Progenitor cell of endocrine pancreas (in vitro differentiated cells): Measurements from ENCODE around the gene S100A8. TPM values are rescaled to one million over a fixed set of nuclear protein-coding genes. Genes with fewer than 3 reads are reported as not detected.

Experiments
- DNase-seq: peaks from one replicate; pipeline ENCODE4 v3.0.0; 2021; ENCODE audit warnings: low spot score; ENCODE audit not compliant: unreplicated experiment
- H3K27ac Mint-ChIP-seq: 2 replicates; pipeline ENCODE4 v1.8.0; 2021; ENCODE audit warnings: mild to moderate bottlenecking, moderate library complexity, mixed read lengths
- H3K27me3 Mint-ChIP-seq: 2 replicates; pipeline ENCODE4 v1.8.0; 2021; ENCODE audit warnings: mixed read lengths
- H3K36me3 Mint-ChIP-seq: 2 replicates; pipeline ENCODE4 v1.8.0; 2022; ENCODE audit warnings: mixed read lengths; ENCODE audit not compliant: insufficient read depth
- H3K4me1 Mint-ChIP-seq: 2 replicates; pipeline ENCODE4 v1.8.0; 2021; ENCODE audit warnings: low read depth, mixed read lengths
- H3K4me3 Mint-ChIP-seq: 2 replicates; pipeline ENCODE4 v1.8.0; 2021; ENCODE audit warnings: low read depth, mild to moderate bottlenecking, moderate library complexity, mixed read lengths
- H3K9me3 Mint-ChIP-seq: 2 replicates; pipeline ENCODE4 v1.8.0; 2021; ENCODE audit warnings: low read depth, mixed read lengths
- CTCF ChIP-seq: fragments of 200-600 bp; sonication (generic); IDR thresholded peaks from one replicate; pipeline ENCODE4 v1.5.0; 2021; ENCODE audit warnings: antibody characterized with exemption, mild to moderate bottlenecking; ENCODE audit not compliant: unreplicated experiment
- total RNA-seq: library from RNA; stranded (reverse); gene quantifications from 2 replicates; pipeline ENCODE4 v1.2.1, GENCODE V29; 2021

S100A8 gene
- total RNA-seq, 1 donor from 2014 or later = not detected

DNA sequence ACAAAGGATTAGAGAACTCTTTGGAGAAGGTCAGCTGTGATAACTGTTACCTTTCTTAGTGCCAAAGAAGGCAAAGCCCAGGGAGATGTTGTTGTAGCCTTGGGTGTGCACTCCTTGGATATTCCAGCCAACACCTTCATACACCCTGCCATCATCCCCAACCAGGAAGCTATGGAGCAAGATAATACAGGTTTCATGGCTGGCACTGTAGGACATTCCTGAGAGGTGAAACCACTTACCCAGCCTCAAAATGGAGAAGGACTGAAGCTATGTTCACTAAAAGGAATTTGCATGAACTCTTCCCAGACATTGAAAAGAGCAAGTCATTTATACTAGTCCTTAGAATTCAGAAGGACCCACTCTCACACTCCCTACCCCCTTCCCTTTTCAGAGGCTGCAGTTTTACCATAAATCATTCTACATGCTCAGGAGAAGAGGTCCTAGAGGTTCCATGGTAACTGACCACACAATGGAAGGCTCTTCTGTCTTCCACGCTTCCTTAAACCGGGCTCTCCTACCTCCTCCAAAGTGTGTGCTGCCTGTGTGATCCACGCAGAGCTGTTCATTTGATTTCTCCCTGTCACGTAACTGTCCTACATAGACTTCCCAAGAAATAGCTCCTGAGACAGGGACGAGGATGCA lies 47.7 kb downstream of the S100A8 start:
- peaks cover 4% of the 10 kb centered on the region for H3K27me3 Mint-ChIP-seq
- no peaks in the 10 kb centered on the region for H3K36me3 Mint-ChIP-seq
- H3K9me3 Mint-ChIP-seq = no peaks in the 10 kb centered on the region
- no peak overlapping the region for H3K4me3 Mint-ChIP-seq
- no peak for TF ChIP-seq CTCF
- H3K27ac Mint-ChIP-seq = peak overlapping the region; percentile 9
- DNase-seq = no peak
- peaks cover 14% of the 10 kb centered on the region for H3K4me1 Mint-ChIP-seq

DNA sequence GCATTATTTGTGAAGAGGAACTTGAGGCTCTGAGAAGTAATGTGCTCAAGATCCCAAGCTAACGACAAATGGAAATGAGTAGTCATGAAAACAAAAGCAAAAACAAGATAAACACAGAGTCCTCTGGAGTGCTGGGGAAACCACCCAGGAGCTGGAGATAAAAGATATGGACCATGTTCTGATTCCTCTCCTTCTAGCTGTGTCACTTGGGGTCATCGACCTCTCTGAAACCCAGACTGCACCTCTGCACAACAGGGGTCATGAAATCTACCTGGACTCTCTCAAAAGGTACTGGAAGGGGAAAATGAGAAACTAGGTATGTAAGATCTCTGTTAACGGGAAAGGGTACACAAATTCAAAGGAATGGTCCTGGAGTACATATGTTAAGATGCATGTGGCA lies 48.7 kb downstream of the S100A8 start:
- Mint-ChIP-seq H3K4me1 (peaks cover 15% of the 10 kb centered on the region), H3K36me3 (no peaks in the 10 kb centered on the region), H3K4me3 (no peak overlapping the region), H3K27ac (no peak overlapping the region), H3K27me3 (peaks cover 4% of the 10 kb centered on the region), H3K9me3 (no peaks in the 10 kb centered on the region)
- DNase-seq = no peak
- no peak for TF ChIP-seq CTCF

GRCh38 chr1:153341431-153341934 lies 49.4 kb downstream of the S100A8 start:
- no peak for DNase-seq
- no peak for TF ChIP-seq CTCF
- H3K27me3 Mint-ChIP-seq = peaks cover 4% of the 10 kb centered on the region

GRCh38 chr1:153340356-153340755 lies 50.5 kb downstream of the S100A8 start:
- Mint-ChIP-seq H3K4me1 (peaks cover 15% of the 10 kb centered on the region), H3K36me3 (no peaks in the 10 kb centered on the region), H3K27me3 (peaks cover 4% of the 10 kb centered on the region), H3K9me3 (no peaks in the 10 kb centered on the region), H3K4me3 (no peak overlapping the region), H3K27ac (no peak overlapping the region)
- DNase-seq = no peak
- no peak for TF ChIP-seq CTCF

More at GRCh38 chr1:153341431-153341934, 49.4 kb downstream of the S100A8 start:
- Mint-ChIP-seq H3K27ac (no peak overlapping the region), H3K4me1 (peaks cover 15% of the 10 kb centered on the region), H3K9me3 (no peaks in the 10 kb centered on the region), H3K36me3 (no peaks in the 10 kb centered on the region), H3K4me3 (no peak overlapping the region)

Other genes with a start within 250 kb of the S100A8 start
- not detected in 2 replicates for gene SPRR2G, start 240.2 kb downstream of the S100A8 start, total RNA-seq
- gene LELP1, start 187.6 kb downstream of the S100A8 start, total RNA-seq = not detected in 2 replicates
- gene PRR9, start 173.5 kb downstream of the S100A8 start, total RNA-seq = not detected in 2 replicates
- not detected in 2 replicates for gene LORICRIN, start 131.4 kb downstream of the S100A8 start, total RNA-seq
- not detected in 2 replicates for gene PGLYRP3, start 78.1 kb downstream of the S100A8 start, total RNA-seq
- not detected in 2 replicates for gene PGLYRP4, start 42.2 kb downstream of the S100A8 start, total RNA-seq
- 0.91 and 0.95 TPM in 2 replicates for gene S100A9, start 33.2 kb downstream of the S100A8 start, total RNA-seq
- not detected in 2 replicates for gene S100A12, start 15.5 kb downstream of the S100A8 start, total RNA-seq
- gene S100A7A, start 25.4 kb upstream of the S100A8 start, total RNA-seq = not detected in 2 replicates
- gene S100A7, start 69.6 kb upstream of the S100A8 start, total RNA-seq = not detected in 2 replicates
- gene S100A6, start 144.9 kb upstream of the S100A8 start, total RNA-seq = 12.5 and 14.8 TPM in 2 replicates
- not detected in 2 replicates for gene S100A5, start 149.9 kb upstream of the S100A8 start, total RNA-seq
- gene S100A4, start 154.7 kb upstream of the S100A8 start, total RNA-seq = 7.6 and 11.1 TPM in 2 replicates
- 0.46 and 1.5 TPM in 2 replicates for gene S100A3, start 158.2 kb upstream of the S100A8 start, total RNA-seq
- 0.36 and 1.6 TPM in 2 replicates for gene S100A2, start 174.8 kb upstream of the S100A8 start, total RNA-seq
- gene S100A16, start 222.1 kb upstream of the S100A8 start, total RNA-seq = 46.8 and 50.2 TPM in 2 replicates
- 1.4 and 2.8 TPM in 2 replicates for gene S100A14, start 225.3 kb upstream of the S100A8 start, total RNA-seq
- 63.6 and 67.5 TPM in 2 replicates for gene S100A13, start 236.4 kb upstream of the S100A8 start, total RNA-seq
- gene S100A1, start 237.4 kb upstream of the S100A8 start, total RNA-seq = 0.80 TPM in 1 of 2 replicates, not detected in the other
- 128 and 129 TPM in 2 replicates for gene CHTOP, start 243.0 kb upstream of the S100A8 start, total RNA-seq